Neural cell (in vitro differentiated cells): ENCODE data around the gene ASPSCR1. TPM values are rescaled to one million over a fixed set of nuclear protein-coding genes. Genes with fewer than 3 reads are reported as not detected.

ENCODE experiments used
- H2AFZ ChIP-seq: fragments of 200-600, 300-800 bp; sonication (generic), shearing (Covaris generic); 2 replicates; pipeline ENCODE4 v1.6.0; 2014; ENCODE audit warnings: low read depth, mild to moderate bottlenecking, antibody characterized with exemption, low read length, moderate library complexity
- H3F3A ChIP-seq: fragments of 200-600 bp; shearing (Covaris generic); 2 replicates; pipeline ENCODE4 v1.6.1; 2016; ENCODE audit warnings: mild to moderate bottlenecking, moderate library complexity, mixed read lengths, antibody characterized with exemption, low read length; ENCODE audit not compliant: insufficient read depth, poor library complexity, severe bottlenecking
- H3K27ac ChIP-seq: fragments of 200-600, 300-800 bp; sonication (generic), shearing (Covaris generic); 2 replicates; pipeline ENCODE4 v1.5.1; 2014; ENCODE audit warnings: mild to moderate bottlenecking, low read length, moderate library complexity
- H3K27me3 ChIP-seq: fragments of 300-800, 200-600 bp; sonication (generic), shearing (Covaris generic); 2 replicates; pipeline ENCODE4 v1.6.0; 2014; ENCODE audit warnings: mild to moderate bottlenecking, low read depth, low read length, moderate library complexity; ENCODE audit not compliant: insufficient read depth
- H3K36me3 ChIP-seq: fragments of 300-800, 200-600 bp; sonication (generic), shearing (Covaris generic); 2 replicates; pipeline ENCODE4 v1.5.1; 2014; ENCODE audit warnings: mild to moderate bottlenecking, antibody characterized with exemption, low read length, moderate library complexity; ENCODE audit not compliant: insufficient read depth
- H3K4me2 ChIP-seq: fragments of 300-800, 200-600 bp; sonication (generic), shearing (Covaris generic); 2 replicates; pipeline ENCODE4 v1.6.0; 2014; ENCODE audit warnings: mild to moderate bottlenecking, low read length
- H3K4me3 ChIP-seq: fragments of 300-800, 200-600 bp; sonication (generic), shearing (Covaris generic); 2 replicates; pipeline ENCODE4 v1.5.1; 2014; ENCODE audit warnings: mild to moderate bottlenecking, low read length, moderate library complexity
- H3K79me2 ChIP-seq: fragments of 200-600 bp; shearing (Covaris generic); replicated peaks from 2 replicates; pipeline ENCODE4 v1.6.0; 2014; ENCODE audit warnings: mild to moderate bottlenecking, low read length, moderate library complexity; ENCODE audit not compliant: insufficient read depth
- H3K9ac ChIP-seq: fragments of 300-800, 200-600 bp; sonication (generic), shearing (Covaris generic); 2 replicates; pipeline ENCODE4 v1.6.1; 2016; ENCODE audit warnings: mild to moderate bottlenecking, low read length, mixed read lengths
- H3K9me2 ChIP-seq: fragments of 200-600 bp; shearing (Covaris generic); 2 replicates; pipeline ENCODE4 v1.6.1; 2016; ENCODE audit warnings: mild to moderate bottlenecking, low read length, mixed read lengths; ENCODE audit not compliant: insufficient read depth
- H3K9me3 ChIP-seq: fragments of 200-600, 300-800 bp; sonication (generic), shearing (Covaris generic); 2 replicates; pipeline ENCODE4 v1.6.1; 2016; ENCODE audit warnings: mild to moderate bottlenecking, mixed run types, low read length, moderate library complexity, mixed read lengths
- H4K20me1 ChIP-seq: fragments of 200-600 bp; shearing (Covaris generic); 2 replicates; pipeline ENCODE4 v1.6.1; 2016; ENCODE audit warnings: mild to moderate bottlenecking, mixed run types; ENCODE audit not compliant: insufficient read depth
- MXI1 ChIP-seq: fragments of 450-650 bp; conservative IDR thresholded peaks from 2 replicates; pipeline ENCODE4 v1.6.1; 2014; ENCODE audit warnings: antibody characterized with exemption, mild to moderate bottlenecking; ENCODE audit not compliant: poor library complexity, severe bottlenecking
- POLR2AphosphoS5 ChIP-seq: IDR thresholded peaks from 2 replicates; pipeline ENCODE4 v1.6.1; 2012
- TAF1 ChIP-seq: IDR thresholded peaks from 2 replicates; pipeline ENCODE4 v1.6.1; 2012; ENCODE audit warnings: low read depth
- polyA plus RNA-seq: library from polyadenylated mRNA; depleted of rRNA; stranded (reverse); fragments of >200 nt; gene quantifications from 2 replicates; pipeline ENCODE4 v1.2.3, GENCODE V29; 2014
- TF ChIP-seq, protein P1 (sequence below): IDR thresholded peaks from 2 replicates; pipeline ENCODE4 v1.6.1; 2012; ENCODE audit warnings: borderline replicate concordance

ASPSCR1 gene
- polyA plus RNA-seq, 1 donor from 2014 or later: 28.0 TPM

DNA sequence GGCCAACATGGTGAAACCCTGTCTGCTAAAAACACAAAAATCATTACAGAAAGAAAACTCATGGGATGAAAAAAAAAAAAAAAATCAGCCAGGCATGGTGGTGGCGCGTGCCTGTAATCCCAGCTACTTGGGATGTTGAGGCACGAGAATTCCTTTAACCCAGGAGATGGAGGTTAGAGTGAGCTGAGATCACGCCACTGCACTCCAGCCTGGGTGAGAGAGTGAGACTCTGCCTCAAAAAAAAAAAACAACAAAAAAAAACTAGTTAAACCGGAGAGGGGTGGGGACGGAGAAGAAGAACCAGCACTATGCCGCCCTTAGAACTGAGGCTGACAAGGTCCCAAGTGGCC is 9.1 kb upstream of the ASPSCR1 start (continued):
- no peak for TF ChIP-seq MXI1

DNA sequence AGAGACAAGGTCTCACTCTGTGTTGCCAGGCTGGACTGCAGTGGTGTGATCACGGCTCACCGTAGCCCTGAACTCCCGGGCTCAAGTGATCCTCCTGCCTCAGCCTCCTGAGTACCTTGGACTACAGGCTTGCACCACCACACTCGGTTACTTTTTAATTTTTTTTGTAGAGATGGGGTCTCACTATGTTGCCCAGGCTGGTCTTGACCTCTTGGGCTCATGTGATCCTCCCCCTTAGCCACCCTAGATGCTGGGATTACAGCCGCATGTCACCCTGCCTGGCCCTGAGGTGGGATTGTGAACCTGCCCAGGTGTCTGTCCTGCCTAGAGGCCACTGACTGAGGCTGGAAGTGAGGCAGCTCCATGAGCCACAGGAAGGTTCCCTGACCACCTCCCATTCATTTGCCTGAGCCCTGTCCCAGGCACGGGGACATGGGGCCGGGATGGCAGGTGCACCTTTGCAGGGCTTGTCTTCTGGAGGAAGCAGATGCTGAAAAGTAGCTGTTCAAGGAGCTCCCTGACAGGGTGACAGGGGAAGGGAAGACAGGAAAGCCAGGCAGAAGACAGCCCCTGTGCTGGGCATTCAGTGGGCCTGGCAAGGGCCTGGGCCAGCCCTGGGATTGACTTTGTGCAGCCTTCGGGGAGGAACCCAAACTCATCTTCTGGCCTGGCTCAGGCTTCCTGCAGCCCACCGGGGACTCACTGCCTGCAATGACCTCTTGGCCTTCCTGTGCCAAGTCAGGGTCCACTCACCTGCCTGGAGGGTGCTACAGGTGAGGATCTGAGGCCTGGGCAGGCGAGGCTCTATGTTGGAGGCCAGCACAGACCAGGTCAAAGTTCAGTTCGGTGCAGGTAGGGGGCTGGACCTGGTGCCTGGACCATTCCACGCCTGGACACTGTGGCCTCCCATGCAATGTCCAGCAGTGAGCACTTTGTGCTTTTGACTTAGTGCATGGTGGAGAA is 8.3 kb upstream of the ASPSCR1 start:
- H3K36me3 ChIP-seq: no peaks in the 10 kb centered on the region
- no peak overlapping the region for H3K4me3 ChIP-seq
- no peak overlapping the region for H3K27ac ChIP-seq
- no peaks in the 10 kb centered on the region for H4K20me1 ChIP-seq
- no peak overlapping the region for H3K9ac ChIP-seq
- TF ChIP-seq POLR2AphosphoS5: no peak
- no peak for TF ChIP-seq MXI1
- no peak for TF ChIP-seq TAF1
- TF ChIP-seq, protein P1, sequence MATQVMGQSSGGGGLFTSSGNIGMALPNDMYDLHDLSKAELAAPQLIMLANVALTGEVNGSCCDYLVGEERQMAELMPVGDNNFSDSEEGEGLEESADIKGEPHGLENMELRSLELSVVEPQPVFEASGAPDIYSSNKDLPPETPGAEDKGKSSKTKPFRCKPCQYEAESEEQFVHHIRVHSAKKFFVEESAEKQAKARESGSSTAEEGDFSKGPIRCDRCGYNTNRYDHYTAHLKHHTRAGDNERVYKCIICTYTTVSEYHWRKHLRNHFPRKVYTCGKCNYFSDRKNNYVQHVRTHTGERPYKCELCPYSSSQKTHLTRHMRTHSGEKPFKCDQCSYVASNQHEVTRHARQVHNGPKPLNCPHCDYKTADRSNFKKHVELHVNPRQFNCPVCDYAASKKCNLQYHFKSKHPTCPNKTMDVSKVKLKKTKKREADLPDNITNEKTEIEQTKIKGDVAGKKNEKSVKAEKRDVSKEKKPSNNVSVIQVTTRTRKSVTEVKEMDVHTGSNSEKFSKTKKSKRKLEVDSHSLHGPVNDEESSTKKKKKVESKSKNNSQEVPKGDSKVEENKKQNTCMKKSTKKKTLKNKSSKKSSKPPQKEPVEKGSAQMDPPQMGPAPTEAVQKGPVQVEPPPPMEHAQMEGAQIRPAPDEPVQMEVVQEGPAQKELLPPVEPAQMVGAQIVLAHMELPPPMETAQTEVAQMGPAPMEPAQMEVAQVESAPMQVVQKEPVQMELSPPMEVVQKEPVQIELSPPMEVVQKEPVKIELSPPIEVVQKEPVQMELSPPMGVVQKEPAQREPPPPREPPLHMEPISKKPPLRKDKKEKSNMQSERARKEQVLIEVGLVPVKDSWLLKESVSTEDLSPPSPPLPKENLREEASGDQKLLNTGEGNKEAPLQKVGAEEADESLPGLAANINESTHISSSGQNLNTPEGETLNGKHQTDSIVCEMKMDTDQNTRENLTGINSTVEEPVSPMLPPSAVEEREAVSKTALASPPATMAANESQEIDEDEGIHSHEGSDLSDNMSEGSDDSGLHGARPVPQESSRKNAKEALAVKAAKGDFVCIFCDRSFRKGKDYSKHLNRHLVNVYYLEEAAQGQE: no peak
- no peak overlapping the region for H3K4me2 ChIP-seq
- no peak overlapping the region for H2AFZ ChIP-seq
- no peaks in the 10 kb centered on the region for H3K79me2 ChIP-seq
- peaks cover 4% of the 10 kb centered on the region for H3K27me3 ChIP-seq
- no peaks in the 10 kb centered on the region for H3K9me2 ChIP-seq
- no peaks in the 10 kb centered on the region for H3K9me3 ChIP-seq
- H3F3A ChIP-seq: no peaks in the 10 kb centered on the region

- Histone ChIP-seq H3K9ac (no peak overlapping the region), H3K27ac (no peak overlapping the region), H3K27me3 (no peaks in the 10 kb centered on the region), H3F3A (no peaks in the 10 kb centered on the region), H3K9me2 (no peaks in the 10 kb centered on the region), H3K36me3 (no peaks in the 10 kb centered on the region), H3K9me3 (no peaks in the 10 kb centered on the region), H3K4me2 (no peak overlapping the region), H4K20me1 (no peaks in the 10 kb centered on the region), H3K79me2 (no peaks in the 10 kb centered on the region), H3K4me3 (no peak overlapping the region), H2AFZ (no peak overlapping the region)
- TF ChIP-seq, protein P1: no peak
Measured at GRCh38 chr17:81973432-81973831, 4.0 kb upstream of the ASPSCR1 start.
